A549 (cell line): ENCODE data around the gene MOV10. TPM values are rescaled to one million over a fixed set of nuclear protein-coding genes. Genes with fewer than 3 reads are reported as not detected.

Source experiments
- ATAC-seq, 2 experiments: fragments of 200-7000 bp in 1 of 2; fragments of >200 bp in 1 of 2; cut with Nextera tagmentation in 1 of 2; cut with Tn5 transposase in 1 of 2; 3 replicates each; pipeline versions ENCODE4 v1.8.0 to v1.9.1; 2018 to 2020; ENCODE audit warnings: mild to moderate bottlenecking in 1 of 2, moderate library complexity in 1 of 2
- CTCF ChIA-PET: fragments of 300-600 bp; sonication (Branson Sonifier 250); formaldehyde crosslinking; extraction: SDS; loops from one replicate; lab custom pipeline; 2021; ENCODE audit warnings: antibody characterized with exemption, inconsistent platforms; lab: Yijun Ruan, JAX
- POLR2A ChIA-PET: fragments of 350-600 bp; formaldehyde crosslinking; extraction: SDS; loops from one replicate; lab custom pipeline; 2021; ENCODE audit warnings: antibody characterized with exemption, inconsistent platforms; lab: Yijun Ruan, JAX
- DNase-seq, 2 experiments: peaks; one replicate each; pipeline versions ENCODE4 v3.0.0 to v3.0.0-alpha.2; 2011 to 2016; ENCODE audit warnings: low read depth in 1 of 2, low spot score in 1 of 2
- FAIRE-seq: peaks from 2 replicates; lab custom pipeline; 2011; peaks lifted over from hg19 to GRCh38; lab: Jason Lieb, UNC
- H3K27ac ChIP-seq, 2 experiments: fragments of >200 bp; sonication (Bioruptor Twin); formaldehyde crosslinking; 3 replicates each; pipeline ENCODE4 v1.5.1; 2016 to 2017
- H3K4me1 ChIP-seq: fragments of >200 bp; sonication (Bioruptor Twin); formaldehyde crosslinking; 3 replicates; pipeline ENCODE4 v1.6.1; 2016
- H3K4me2 ChIP-seq: fragments of >200 bp; sonication (Bioruptor Twin); formaldehyde crosslinking; 3 replicates; pipeline ENCODE4 v1.6.1; 2016
- H3K4me3 ChIP-seq: fragments of >200 bp; sonication (Bioruptor Twin); formaldehyde crosslinking; 3 replicates; pipeline ENCODE4 v1.5.1; 2016
- H3K9me3 ChIP-seq: fragments of >200 bp; sonication (Bioruptor Twin); formaldehyde crosslinking; 3 replicates; pipeline ENCODE4 v1.6.1; 2016
- BHLHE40 ChIP-seq: IDR thresholded peaks from 2 replicates; pipeline ENCODE4 v1.6.1; 2012; ENCODE audit warnings: low read depth, low read length, inconsistent platforms
- CBX2 ChIP-seq: fragments of 200-600 bp; sonication (generic); IDR thresholded peaks from 2 replicates; pipeline ENCODE4 v1.6.1; 2016; ENCODE audit warnings: low read depth, mild to moderate bottlenecking, borderline replicate concordance
- CBX8 ChIP-seq: fragments of 200-600 bp; sonication (generic); IDR thresholded peaks from 2 replicates; pipeline ENCODE4 v1.6.1; 2016
- CEBPB ChIP-seq, 2 experiments: fragments of >200 bp in 1 of 2; sonication (Bioruptor Twin) in 1 of 2; formaldehyde crosslinking in 1 of 2; IDR thresholded peaks; 2 replicates each; pipeline ENCODE4 v1.6.1; 2012 to 2016
- CHD4 ChIP-seq: fragments of 200-600 bp; sonication (generic); IDR thresholded peaks from 2 replicates; pipeline ENCODE4 v1.6.1; 2016; ENCODE audit warnings: antibody characterized with exemption, mild to moderate bottlenecking, borderline replicate concordance
- EHF ChIP-seq: fragments of 250-450 bp; sonication (Bioruptor Pico); IDR thresholded peaks from 2 replicates; pipeline ENCODE4 v1.5.0; 2020; ENCODE audit warnings: mild to moderate bottlenecking
- EHMT2 ChIP-seq: fragments of 200-600 bp; sonication (generic); IDR thresholded peaks from 2 replicates; pipeline ENCODE4 v1.6.1; 2016; ENCODE audit warnings: antibody characterized with exemption, low read depth, mild to moderate bottlenecking, moderate library complexity
- GATA3 ChIP-seq: IDR thresholded peaks from 2 replicates; pipeline ENCODE4 v1.6.1; 2012; ENCODE audit warnings: borderline replicate concordance
- HDAC2 ChIP-seq: fragments of 200-600 bp; sonication (generic); IDR thresholded peaks from 2 replicates; pipeline ENCODE4 v1.6.1; 2016
- HOXB13 ChIP-seq: fragments of 250-450 bp; sonication (Bioruptor Pico); IDR thresholded peaks from 2 replicates; pipeline ENCODE4 v1.5.0; 2020; ENCODE audit warnings: low read depth, mild to moderate bottlenecking, moderate library complexity
- HOXB5 ChIP-seq: fragments of 250-450 bp; sonication (Bioruptor Pico); IDR thresholded peaks from 2 replicates; pipeline ENCODE4 v1.5.0; 2020; ENCODE audit warnings: mild to moderate bottlenecking, moderate library complexity
- JUN ChIP-seq, 2 experiments: fragments of >200 bp; sonication (Bioruptor Twin); formaldehyde crosslinking; IDR thresholded peaks; 2 replicates in 1 of 2; 3 replicates in 1 of 2; pipeline ENCODE4 v1.6.1; 2016 to 2017
- KDM5A ChIP-seq: fragments of 200-600 bp; sonication (generic); IDR thresholded peaks from 2 replicates; pipeline ENCODE4 v1.6.1; 2016; ENCODE audit warnings: antibody characterized with exemption, mild to moderate bottlenecking
- MAZ ChIP-seq: fragments of 150-350 bp; IDR thresholded peaks from 2 replicates; pipeline ENCODE4 v1.6.1; 2014; ENCODE audit warnings: antibody characterized with exemption, low read depth, low read length, borderline replicate concordance
- MYC ChIP-seq: IDR thresholded peaks from 2 replicates; pipeline ENCODE4 v1.6.1; 2012; ENCODE audit warnings: mild to moderate bottlenecking, inconsistent platforms, low read length, improper control_type of control experiment, borderline replicate concordance
- NPAS2 ChIP-seq: fragments of 250-450 bp; sonication (Bioruptor Pico); IDR thresholded peaks from 2 replicates; pipeline ENCODE4 v1.8.0; 2022; ENCODE audit warnings: mild to moderate bottlenecking, moderate library complexity, borderline replicate concordance
- NR3C1 ChIP-seq: fragments of >200 bp; sonication (Bioruptor Twin); formaldehyde crosslinking; IDR thresholded peaks from 3 replicates; pipeline ENCODE4 v1.6.1; 2017
- PHF8 ChIP-seq: fragments of 200-600 bp; sonication (generic); IDR thresholded peaks from 2 replicates; pipeline ENCODE4 v1.6.1; 2016; ENCODE audit warnings: low read depth, mild to moderate bottlenecking, antibody characterized with exemption, moderate library complexity, borderline replicate concordance
- POLR2AphosphoS2 ChIP-seq: conservative IDR thresholded peaks from 2 replicates; pipeline ENCODE4 v1.6.1; 2012; ENCODE audit warnings: low read length, improper control_type of control experiment, inconsistent platforms
- RAD21 ChIP-seq, 2 experiments: fragments of >200 bp in 1 of 2; sonication (Bioruptor Twin) in 1 of 2; formaldehyde crosslinking in 1 of 2; IDR thresholded peaks in 1 of 2; conservative IDR thresholded peaks in 1 of 2; 2 replicates in 1 of 2; 3 replicates in 1 of 2; pipeline ENCODE4 v1.6.1; 2012 to 2018; ENCODE audit warnings: inconsistent platforms in 1 of 2
- RARB ChIP-seq: fragments of 250-450 bp; sonication (Bioruptor Pico); IDR thresholded peaks from 2 replicates; pipeline ENCODE4 v1.8.0; 2021; ENCODE audit warnings: mild to moderate bottlenecking, moderate library complexity
- SMC3 ChIP-seq: fragments of >200 bp; sonication (Bioruptor Twin); formaldehyde crosslinking; IDR thresholded peaks from 3 replicates; pipeline ENCODE4 v1.6.1; 2018; ENCODE audit warnings: inconsistent platforms
- SREBF2 ChIP-seq: fragments of 450-650 bp; IDR thresholded peaks from 2 replicates; pipeline ENCODE4 v1.6.1; 2014; ENCODE audit warnings: mild to moderate bottlenecking, moderate library complexity
- TFCP2L1 ChIP-seq: fragments of 250-450 bp; sonication (Bioruptor Pico); IDR thresholded peaks from 2 replicates; pipeline ENCODE4 v1.5.0; 2021; ENCODE audit warnings: mild to moderate bottlenecking
- TP53 ChIP-seq: fragments of 250-450 bp; sonication (Bioruptor Pico); IDR thresholded peaks from 2 replicates; pipeline ENCODE4 v1.5.0; 2021; ENCODE audit warnings: mild to moderate bottlenecking, moderate library complexity
- ZC3H11A ChIP-seq: fragments of 450-650 bp; IDR thresholded peaks from 2 replicates; pipeline ENCODE4 v1.6.1; 2014; ENCODE audit warnings: antibody characterized with exemption, mild to moderate bottlenecking
- ZFP36 ChIP-seq: fragments of 450-650 bp; IDR thresholded peaks from 2 replicates; pipeline ENCODE4 v1.6.1; 2014; ENCODE audit warnings: borderline replicate concordance; ENCODE audit not compliant: partially characterized antibody
- WGBS: methylation state at CpG from one replicate; pipeline ENCODE4 v1.1.6; 2017; ENCODE audit errors: missing lambda C conversion rate; 5-methylcytosine and 5-hydroxymethylcytosine counted together
- polyA plus RNA-seq, 4 experiments: library from polyadenylated mRNA; depleted of rRNA in 3 of 4; stranded (reverse); fragments of >200 nt; fragmentation: RNase III in 1 of 4; extraction: RNeasy Plus Mini Kit Qiagen cat#74134 plus additional on column Dnase treatment in 1 of 4; gene quantifications; 2 replicates in 3 of 4; 3 replicates in 1 of 4; pipeline ENCODE4 v1.2.3, GENCODE V29; 2011 to 2017
- TF ChIP-seq, protein P1 (sequence below): fragments of >200 bp; sonication (Bioruptor Twin); formaldehyde crosslinking; IDR thresholded peaks from 3 replicates; pipeline ENCODE4 v1.6.1; 2016
- TF ChIP-seq, protein P2 (sequence below): fragments of >200 bp; sonication (Bioruptor Twin); formaldehyde crosslinking; IDR thresholded peaks from 3 replicates; pipeline ENCODE4 v1.5.1; 2016

MOV10 gene
- polyA plus RNA-seq, 2 of the 4 experiments (the other 2 are of a cell fraction): 27.3 to 37.3 TPM

DNA sequence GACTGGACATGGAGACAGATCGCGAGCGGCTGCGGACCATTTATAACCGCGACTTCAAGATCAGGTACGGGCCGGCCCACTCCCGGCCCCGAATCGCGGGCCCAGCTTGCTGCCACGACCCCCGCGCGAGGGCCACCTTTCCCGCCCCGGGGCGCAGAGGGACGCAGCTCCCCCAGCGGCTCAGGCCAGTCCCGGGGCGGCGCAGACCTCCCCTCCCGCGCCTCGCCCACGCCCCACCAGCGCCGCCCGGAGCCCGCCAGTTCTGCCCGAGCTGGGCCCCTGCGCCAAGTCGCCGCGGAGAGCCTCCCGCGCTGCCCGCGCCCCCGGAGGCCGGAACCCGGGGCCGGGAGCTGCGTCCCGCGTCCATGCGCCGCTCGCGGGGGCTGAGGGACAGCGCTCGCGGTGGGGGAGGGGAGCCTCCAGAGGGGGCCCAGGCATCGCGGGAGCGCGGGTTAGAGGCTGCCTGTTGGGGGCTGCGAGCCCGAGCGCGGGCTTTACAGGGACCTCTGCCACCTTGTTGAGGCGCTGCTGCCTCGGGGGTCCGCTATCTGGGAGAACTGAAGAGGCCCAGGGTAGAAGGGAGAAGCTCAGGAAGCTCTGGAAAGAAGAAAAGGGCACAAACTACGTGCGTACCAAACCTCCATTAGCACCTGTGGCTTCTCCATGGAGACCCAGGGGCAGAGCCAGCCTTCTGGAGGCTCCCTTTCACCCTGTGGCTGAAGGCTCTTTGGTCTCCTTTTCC is 698 bp downstream of the MOV10 start (continued):
- TF ChIP-seq ZFP36 (no peak), HDAC2 (no peak), CEBPB (IDR thresholded peaks at IDR 0.05) (no peak), SMC3 (no peak), KDM5A (no peak), CBX2 (no peak), NR3C1 (no peak), PHF8 (peak; percentile 9; the same call in 1 of the 2 replicates), HOXB13 (CRISPR knock-in tag) (no peak), MAZ (no peak), ZC3H11A (no peak)
- TF ChIP-seq, protein P1, sequence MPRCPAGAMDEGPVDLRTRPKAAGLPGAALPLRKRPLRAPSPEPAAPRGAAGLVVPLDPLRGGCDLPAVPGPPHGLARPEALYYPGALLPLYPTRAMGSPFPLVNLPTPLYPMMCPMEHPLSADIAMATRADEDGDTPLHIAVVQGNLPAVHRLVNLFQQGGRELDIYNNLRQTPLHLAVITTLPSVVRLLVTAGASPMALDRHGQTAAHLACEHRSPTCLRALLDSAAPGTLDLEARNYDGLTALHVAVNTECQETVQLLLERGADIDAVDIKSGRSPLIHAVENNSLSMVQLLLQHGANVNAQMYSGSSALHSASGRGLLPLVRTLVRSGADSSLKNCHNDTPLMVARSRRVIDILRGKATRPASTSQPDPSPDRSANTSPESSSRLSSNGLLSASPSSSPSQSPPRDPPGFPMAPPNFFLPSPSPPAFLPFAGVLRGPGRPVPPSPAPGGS: no peak
- TF ChIP-seq, protein P2, sequence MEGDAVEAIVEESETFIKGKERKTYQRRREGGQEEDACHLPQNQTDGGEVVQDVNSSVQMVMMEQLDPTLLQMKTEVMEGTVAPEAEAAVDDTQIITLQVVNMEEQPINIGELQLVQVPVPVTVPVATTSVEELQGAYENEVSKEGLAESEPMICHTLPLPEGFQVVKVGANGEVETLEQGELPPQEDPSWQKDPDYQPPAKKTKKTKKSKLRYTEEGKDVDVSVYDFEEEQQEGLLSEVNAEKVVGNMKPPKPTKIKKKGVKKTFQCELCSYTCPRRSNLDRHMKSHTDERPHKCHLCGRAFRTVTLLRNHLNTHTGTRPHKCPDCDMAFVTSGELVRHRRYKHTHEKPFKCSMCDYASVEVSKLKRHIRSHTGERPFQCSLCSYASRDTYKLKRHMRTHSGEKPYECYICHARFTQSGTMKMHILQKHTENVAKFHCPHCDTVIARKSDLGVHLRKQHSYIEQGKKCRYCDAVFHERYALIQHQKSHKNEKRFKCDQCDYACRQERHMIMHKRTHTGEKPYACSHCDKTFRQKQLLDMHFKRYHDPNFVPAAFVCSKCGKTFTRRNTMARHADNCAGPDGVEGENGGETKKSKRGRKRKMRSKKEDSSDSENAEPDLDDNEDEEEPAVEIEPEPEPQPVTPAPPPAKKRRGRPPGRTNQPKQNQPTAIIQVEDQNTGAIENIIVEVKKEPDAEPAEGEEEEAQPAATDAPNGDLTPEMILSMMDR: peak; percentile 17; the same call in 1 of the 3 replicates

DNA sequence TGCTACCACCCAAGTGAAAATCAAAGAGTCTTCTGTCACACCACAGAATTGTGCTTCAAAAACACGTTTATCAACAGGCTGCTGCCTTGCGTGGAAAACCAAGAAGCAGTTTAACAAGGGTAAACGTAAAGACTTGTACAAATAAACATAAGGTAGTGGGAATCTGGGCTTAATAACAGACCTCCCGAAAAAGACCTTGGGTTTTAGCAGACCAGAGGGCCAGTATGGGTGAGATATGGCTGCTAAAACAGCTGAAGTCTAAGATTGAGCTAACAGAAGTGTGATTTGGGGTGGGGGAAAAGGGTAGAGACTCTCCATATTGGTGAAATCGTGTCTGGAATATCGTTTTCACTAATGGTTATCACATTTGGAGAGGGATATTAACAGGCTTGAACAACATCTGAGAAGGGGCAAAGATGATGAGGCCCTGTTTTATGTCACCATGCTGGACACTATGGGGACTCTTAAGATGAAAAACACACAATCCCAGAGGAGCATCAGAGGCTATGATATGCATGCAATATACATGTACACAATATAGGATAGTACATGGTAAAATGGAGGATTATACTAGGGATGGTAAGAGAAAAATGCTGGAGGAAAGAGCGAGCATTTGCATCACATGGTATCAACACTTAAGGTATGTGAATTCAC is 1.4 kb downstream of the MOV10 start:
- no peak for ATAC-seq
- Histone ChIP-seq H3K4me2 (peak overlapping the region; percentile 69), H3K4me3 (peak overlapping the region; percentile 92), H3K27ac (peak overlapping the region; percentile 94 to 97), H3K4me1 (peaks cover 11% of the 10 kb centered on the region; the same call in 2 of the 3 replicates), H3K9me3 (no peaks in the 10 kb centered on the region)
- DNase-seq: no peak
- ChIA-PET CTCF (interaction anchor here (1.1 to 3.8 kb wide), 11 partner anchors 9 to 174 kb away, joined by 3 to 13 read pairs (median 5); partner anchors contain the start of gene PPM1J), POLR2A (interaction anchor here (1.7 to 1.8 kb wide), 2 partner anchors 24 to 29 kb away, joined by 6 to 8 read pairs; no protein-coding TSS in a partner anchor)
- WGBS: 54% methylated on average over 7 of the region's 7 CpGs
- no peak for FAIRE-seq
- no peak for TF ChIP-seq KDM5A
- TF ChIP-seq EHMT2: no peak

DNA sequence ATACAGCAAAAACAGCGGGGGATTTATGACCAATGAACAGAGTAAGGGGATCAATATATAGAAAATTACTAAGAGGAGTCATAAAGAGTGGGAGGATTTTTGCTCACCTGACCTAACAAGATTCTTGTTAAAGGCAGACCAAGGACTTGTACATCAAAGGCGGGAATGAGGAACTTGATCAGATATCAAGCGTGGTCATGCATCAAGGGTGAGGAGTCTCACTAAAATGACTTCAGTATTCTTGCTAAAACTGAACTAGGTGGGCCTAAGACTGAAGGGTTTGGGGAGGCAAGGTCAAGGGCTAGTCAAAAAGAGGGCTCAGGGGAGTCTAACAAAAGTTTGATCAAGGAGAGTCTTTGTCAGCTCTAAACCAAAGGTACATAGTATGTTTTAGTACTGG is 2.1 kb downstream of the MOV10 start:
- FAIRE-seq (no peak), DNase-seq (no peak), ATAC-seq (no peak)
- Histone ChIP-seq H3K9me3 (no peaks in the 10 kb centered on the region), H3K27ac (no peak overlapping the region), H3K4me3 (no peak overlapping the region), H3K4me1 (peaks cover 11% of the 10 kb centered on the region; the same call in 2 of the 3 replicates), H3K4me2 (no peak overlapping the region)
- WGBS: 97% methylated on average over 3 of the region's 3 CpGs
- TF ChIP-seq RAD21 (conservative IDR thresholded peaks at IDR 0.05 in 1 of 2, IDR thresholded peaks at IDR 0.05 in 1 of 2) (no peak), HOXB5 (no peak), TP53 (CRISPR knock-in tag) (no peak), EHF (CRISPR knock-in tag) (no peak), BHLHE40 (no peak), GATA3 (no peak), NPAS2 (CRISPR knock-in tag) (no peak), SREBF2 (no peak), RARB (no peak), EHMT2 (no peak), POLR2AphosphoS2 (no peak), CHD4 (no peak), MYC (no peak), HOXB13 (CRISPR knock-in tag) (no peak), CBX8 (no peak), JUN (IDR thresholded peaks at IDR 0.05) (no peak), TFCP2L1 (no peak), CEBPB (IDR thresholded peaks at IDR 0.05) (no peak)
- POLR2A ChIA-PET: no interaction called here
- CTCF ChIA-PET: interaction anchor here (3.8 kb wide), 1 partner anchor 39 kb away, joined by 13 read pairs; the partner anchor contains the start of gene PPM1J
